Mucosa of gallbladder (tissue), 1 donor: ENCODE measurements around the gene BAAT. TPM values are rescaled to one million over a fixed set of nuclear protein-coding genes. Genes with fewer than 3 reads are reported as not detected.

Experiments
- DNase-seq: peaks from one replicate; pipeline ENCODE4 v3.0.0-alpha.2; 2020; ENCODE audit warnings: low spot score
- total RNA-seq: library from RNA; stranded (reverse); gene quantifications from one replicate; pipeline ENCODE4 v1.2.1, GENCODE V29; 2021
- donor health status: DM: no; HTN: no; CAD: no.

Gene BAAT
- total RNA-seq, 1 donor from 2014 or later, result 117 TPM

- DNase-seq, result peak; percentile 99
These were observed 13.5 kb upstream of the BAAT start, which contains the start of the genes MRPL50 and ZNF189 for GRCh38 chr9:101398068-101398929. TSS of gene MRPL50 (minus strand) at chr9:101398618. CDS start at chr9:101398592, 26 bp downstream. TSS of gene ZNF189 (plus strand) at chr9:101398851. CDS start at chr9:101399157, 306 bp downstream.

GRCh38 chr9:101397746-101398067, 12.9 kb upstream of the BAAT start:
- no peak for DNase-seq

DNA sequence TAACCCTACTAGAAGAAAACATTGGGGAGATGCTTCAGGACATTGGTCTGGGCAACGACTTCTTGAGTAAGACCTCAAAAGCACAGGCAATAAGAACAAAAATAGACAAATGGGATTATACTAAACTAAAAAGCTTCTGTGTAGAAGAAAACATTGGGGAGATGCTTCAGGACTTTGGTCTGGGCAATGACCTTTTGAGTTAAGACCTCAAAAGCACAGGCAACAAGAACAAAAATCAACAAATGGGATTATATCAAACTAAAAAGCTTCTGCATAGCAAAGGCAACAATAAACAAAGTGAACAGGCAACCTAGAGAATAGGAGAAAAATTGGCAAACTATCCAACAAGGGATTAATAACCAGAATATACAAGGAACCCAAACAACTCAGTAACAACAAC, 9.9 kb upstream of the BAAT start:
- DNase-seq, result no peak

DNA sequence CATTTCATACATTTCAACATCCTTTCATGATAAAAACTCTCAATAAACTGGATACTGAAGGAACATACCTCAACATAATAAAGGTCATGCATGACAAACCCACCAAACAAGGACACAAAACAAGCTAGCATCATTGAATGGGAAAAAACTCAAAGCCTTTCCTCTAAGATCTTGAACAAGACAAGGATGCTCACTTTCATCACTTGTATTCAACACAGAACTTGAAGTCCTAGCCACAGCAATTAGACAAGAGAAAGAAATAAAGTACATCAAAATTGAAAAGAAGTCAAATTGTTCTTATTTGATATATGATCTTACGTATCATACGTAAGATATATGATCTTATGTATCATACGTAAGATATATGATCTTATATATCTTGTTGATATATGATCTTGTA, 8.3 kb upstream of the BAAT start:
- no peak for DNase-seq

- no peak for DNase-seq
These were observed 3.7 kb upstream of the BAAT start for GRCh38 chr9:101388507-101388993.

DNA sequence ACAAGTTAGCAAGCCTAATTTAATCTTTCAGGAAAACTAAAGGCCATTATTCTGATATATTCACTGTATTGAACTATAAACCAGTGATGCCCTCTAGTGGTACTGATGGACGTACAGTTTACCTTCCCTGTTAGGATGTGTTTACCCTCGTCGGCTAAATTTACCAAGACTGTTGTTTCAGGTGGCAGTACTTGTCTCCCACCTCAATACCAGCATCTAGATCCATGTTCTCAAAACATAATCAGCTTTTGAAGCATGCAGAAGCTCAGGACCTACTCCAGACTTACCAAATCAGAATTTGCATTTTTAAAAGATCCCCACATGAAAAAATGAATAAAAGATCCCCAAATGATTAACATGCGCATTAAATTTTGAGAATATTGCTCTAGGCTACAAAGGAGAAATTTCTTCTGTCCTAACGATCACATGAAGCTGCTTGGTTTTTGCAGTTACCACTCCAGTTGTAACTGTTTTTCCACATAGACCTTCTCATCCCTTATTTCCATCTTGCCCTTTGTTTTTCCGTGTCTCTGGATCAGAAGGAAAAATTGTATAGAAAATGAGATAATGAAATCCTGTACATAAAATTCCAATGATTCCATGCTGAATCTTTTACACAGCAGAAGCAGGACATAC, 3.2 kb upstream of the BAAT start:
- DNase-seq, result no peak

- peak; percentile 38 for DNase-seq
These were observed 1.4 kb downstream of the BAAT start for GRCh38 chr9:101383361-101383760.

DNA sequence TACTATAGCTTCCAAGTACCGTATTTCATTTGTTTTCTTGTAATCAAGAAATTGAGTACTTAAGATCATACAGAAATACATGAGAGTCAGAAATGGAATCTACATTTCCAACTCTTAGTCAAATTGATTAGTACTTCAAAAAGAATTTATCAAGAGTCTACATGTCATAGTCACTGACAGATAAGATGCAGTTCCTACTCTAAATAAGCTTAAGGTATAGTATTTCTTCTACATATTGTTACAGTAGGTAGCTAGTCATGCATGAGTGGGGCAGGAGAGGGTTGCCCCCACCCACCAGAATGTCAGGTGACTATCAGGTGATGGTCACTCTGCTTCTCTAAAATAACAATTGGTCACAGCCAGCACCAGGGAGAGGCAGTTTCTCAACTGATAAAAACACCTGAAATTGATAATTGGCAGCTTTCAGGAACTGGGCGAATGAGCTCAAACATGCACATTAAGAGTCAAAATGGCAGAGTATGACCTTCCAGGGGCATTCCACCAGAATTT, 2.9 kb downstream of the BAAT start:
- peak; percentile 77 for DNase-seq

GRCh38 chr9:101381118-101381517, 3.7 kb downstream of the BAAT start:
- no peak for DNase-seq

DNA sequence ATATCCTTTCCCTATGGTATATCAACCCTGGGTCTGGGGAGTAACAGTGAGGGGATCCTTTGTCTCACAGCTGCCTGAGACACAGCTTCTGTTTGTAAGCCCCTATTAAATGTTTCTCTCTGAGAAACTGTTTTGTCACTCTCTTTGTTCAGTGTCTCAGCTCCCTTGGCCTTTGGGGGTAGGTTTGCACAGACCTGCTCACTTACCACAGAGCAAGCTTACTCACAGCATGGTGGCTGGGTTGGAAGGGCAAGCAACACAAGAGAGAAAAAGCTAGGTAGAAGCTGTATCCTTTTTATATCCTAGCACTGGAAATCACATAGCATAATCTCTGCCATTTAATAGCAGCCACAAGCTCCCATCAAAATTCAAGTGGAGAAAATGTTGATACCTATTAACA, 4.5 kb downstream of the BAAT start:
- DNase-seq, result no peak

DNA sequence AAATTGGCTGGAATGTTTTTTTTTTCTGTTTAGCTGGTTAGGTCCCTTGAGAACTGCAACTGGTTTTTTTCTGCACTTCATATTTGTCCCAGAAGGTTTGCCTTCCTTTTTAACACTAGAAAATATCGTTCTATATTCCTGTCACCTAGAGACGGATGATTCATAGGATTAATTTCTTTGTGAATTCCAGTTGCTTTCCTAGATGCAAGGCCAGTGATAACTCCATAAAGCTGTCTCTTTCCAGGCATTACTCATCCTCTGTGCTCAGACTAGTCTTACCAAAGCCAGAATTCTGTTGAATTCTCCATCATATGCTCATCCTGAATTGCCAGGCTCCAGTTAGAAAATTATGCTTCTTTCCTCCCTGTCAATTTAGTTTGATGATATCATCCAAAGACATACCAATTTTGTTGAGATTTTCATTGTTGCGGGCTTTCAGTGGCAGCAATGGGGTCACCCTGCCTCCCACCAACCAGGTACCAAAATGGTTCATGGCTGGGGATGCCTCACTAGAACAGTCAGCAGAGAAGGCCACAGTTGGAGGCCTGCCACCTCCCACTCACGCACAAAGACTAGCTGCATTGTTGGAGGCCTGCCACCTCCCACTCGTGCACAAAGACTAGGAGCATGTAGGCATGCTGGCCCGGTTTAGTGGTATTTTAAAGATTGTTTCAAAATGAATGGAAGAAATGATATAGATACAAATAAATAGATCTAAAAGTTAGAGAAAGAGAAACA, 8.5 kb downstream of the BAAT start:
- no peak for DNase-seq

DNA sequence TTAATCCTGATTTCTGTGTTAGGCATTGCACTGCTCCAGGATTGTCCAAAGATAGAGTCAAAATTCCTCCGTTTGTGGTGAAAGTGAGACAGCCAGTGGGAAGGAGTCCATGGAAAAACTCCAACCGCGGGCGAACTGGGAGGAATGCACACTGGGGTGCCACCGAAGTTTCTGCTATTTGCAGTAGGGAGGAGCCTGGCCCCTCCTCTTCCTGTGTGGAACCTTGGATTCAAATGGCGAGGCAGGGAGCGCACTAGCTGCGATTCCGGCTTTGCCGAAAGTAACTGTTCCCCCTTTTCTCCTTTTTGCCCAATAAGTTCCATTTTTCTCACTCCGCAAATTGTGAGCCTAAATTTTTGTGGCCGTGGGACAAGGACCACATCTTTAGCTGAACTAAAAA, 9.3 kb downstream of the BAAT start:
- DNase-seq, result no peak

DNA sequence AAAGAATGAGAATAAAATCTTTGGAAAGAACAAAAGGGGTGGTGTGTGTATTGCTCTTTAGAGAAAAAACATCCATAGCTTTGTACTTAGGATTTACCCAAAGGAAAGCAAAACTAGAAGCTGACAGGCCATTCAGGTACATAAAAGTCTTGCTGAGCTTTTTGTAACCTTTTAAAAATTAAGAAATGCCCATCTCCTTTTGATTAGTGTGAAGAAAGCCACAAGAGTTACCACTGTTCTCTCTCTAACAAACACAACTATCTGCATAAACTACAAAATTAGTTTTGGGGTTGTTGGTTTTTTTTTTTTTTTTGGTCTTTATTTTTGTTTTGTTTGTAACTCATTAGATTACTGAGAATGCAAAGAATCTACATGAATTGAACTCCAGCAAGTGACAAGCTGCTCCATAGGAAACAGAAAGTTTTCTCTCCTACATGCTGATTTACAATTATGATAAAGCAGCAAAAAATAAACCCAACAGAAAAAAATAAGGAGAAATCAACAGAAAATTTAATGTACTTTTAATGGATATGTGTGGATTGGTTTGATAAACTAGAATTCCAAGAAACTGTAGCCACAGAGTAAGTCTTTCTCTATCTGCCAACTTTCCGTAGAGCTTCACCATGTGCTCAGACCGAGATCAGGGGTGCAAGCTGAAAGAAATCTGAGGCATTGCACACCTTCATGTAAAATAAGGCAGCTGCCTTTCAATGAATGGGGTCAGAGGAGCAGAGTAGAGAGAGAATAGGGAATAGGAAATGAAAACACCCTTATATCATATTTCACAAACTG, 12.3 kb downstream of the BAAT start:
- no peak for DNase-seq

DNA sequence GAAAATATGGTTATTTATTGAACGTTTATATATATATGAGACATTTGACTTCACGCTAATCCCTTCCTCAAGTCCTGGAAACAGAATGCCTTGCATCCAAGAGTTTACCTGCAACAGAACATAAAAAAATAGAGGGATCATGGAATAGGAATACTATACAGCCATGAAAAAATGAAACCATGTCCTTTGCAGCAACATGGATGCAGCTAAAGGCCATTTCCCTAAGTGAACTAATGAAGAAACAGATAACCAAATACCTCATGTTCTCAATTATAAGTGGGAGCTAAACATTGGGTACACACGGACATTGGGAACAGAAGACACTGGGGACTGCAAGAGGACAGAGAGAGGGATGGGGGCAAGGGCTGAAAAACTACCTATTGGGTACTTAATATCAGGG, 13.0 kb downstream of the BAAT start:
- no peak for DNase-seq

GRCh38 chr9:101369884-101370531, 14.8 kb downstream of the BAAT start:
- no peak for DNase-seq

GRCh38 chr9:101369286-101369685, 15.5 kb downstream of the BAAT start:
- DNase-seq, result no peak

GRCh38 chr9:101367323-101367722, 17.5 kb downstream of the BAAT start:
- DNase-seq, result no peak

DNA sequence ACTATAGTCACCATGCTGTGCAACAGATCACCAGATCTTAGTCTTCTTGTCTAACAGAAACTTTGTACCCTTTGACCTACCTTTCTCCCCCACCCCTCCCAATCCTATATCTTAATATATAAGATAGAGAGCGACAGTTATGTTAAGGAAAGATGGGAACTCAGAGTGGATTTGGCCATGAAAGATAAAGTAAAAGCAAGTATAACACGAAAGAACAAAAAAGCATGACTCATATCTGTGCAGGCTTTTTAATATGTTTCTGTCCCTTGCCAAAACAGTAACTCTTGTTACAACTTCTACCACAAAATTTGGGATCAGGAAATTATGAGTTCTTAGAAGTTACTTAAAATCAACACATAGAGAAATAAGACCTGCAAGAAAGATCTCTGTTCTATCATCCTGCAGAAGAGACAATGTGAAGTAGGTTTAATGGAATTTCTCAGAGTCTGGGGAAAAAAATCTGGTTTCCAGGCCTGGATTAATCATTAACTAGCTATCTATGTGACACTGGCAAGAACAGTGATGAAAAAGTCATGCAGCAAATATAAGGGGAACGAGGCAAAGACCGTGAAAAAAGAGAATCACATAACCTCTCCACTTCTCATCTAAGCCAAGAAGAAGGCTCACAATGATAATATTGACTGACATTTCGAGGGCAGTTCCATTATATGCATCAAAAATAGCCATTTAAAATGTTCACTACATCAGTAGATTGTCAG, 18.6 kb downstream of the BAAT start:
- no peak for DNase-seq

GRCh38 chr9:101365181-101365580, 19.6 kb downstream of the BAAT start:
- no peak for DNase-seq

DNA sequence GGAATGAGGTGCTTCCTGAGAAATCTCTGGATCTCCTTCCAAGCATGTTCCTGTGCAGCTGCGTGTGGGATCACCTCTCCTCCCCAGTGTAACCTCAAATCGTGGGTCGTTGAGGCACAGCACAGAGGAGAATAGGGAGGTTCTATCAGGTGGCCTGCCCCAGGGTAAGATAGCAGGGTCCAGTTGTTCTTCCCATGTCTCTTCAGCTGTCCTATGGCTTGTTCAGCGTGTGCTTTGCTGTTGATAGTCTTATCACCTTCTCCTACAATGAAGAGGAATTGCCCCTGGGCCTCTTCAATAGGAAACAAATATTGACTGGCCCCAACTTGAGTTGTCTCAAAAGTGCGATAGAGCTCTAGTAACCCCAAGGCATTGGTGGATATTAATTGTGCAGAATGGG, 22.4 kb downstream of the BAAT start:
- DNase-seq, result no peak
